HepG2 (cell line): ENCODE results near the gene ZFP36L2. TPM values are rescaled to one million over a fixed set of nuclear protein-coding genes. Genes with fewer than 3 reads are reported as not detected.
A peak's percentile ranks its signal among the peaks of the same experiment; 100 is the strongest.

ENCODE experiments used
- ATF2 ChIP-seq: sonication (generic); formaldehyde crosslinking; IDR thresholded peaks from 2 replicates; pipeline ENCODE4 v1.4.0; 2020; ENCODE audit warnings: missing genetic modification reagents
- CBX5 ChIP-seq: sonication (generic); formaldehyde crosslinking; IDR thresholded peaks from 2 replicates; pipeline ENCODE4 v1.4.0; 2020; ENCODE audit warnings: missing genetic modification reagents, borderline replicate concordance
- EP300 ChIP-seq, 3 experiments: sonication (generic) in 1 of 3; formaldehyde crosslinking in 1 of 3; IDR thresholded peaks; 2 replicates each; pipeline versions ENCODE4 v1.5.1 to v1.6.1; 2011 to 2020; ENCODE audit warnings: low read depth in 2 of 3, low read length in 2 of 3, borderline replicate concordance in 1 of 3, improper control_type of control experiment in 1 of 3, mild to moderate bottlenecking in 1 of 3, missing genetic modification reagents in 1 of 3, moderate library complexity in 1 of 3
- HMGXB3 ChIP-seq: sonication (generic); formaldehyde crosslinking; IDR thresholded peaks from 2 replicates; pipeline ENCODE4 v1.4.0; 2020; ENCODE audit warnings: missing genetic modification reagents, borderline replicate concordance
- HNRNPUL1 ChIP-seq: fragments of 200-400 bp; formaldehyde crosslinking; IDR thresholded peaks from 2 replicates; pipeline ENCODE4 v1.6.1; 2017; ENCODE audit warnings: low read depth, mild to moderate bottlenecking, low read length, moderate library complexity
- MIXL1 ChIP-seq: IDR thresholded peaks from 2 replicates; pipeline ENCODE4 v1.6.1; 2016
- PAXIP1 ChIP-seq: sonication (generic); formaldehyde crosslinking; conservative IDR thresholded peaks from 2 replicates; pipeline ENCODE4 v1.4.0; 2020; ENCODE audit warnings: mild to moderate bottlenecking, missing genetic modification reagents, moderate library complexity
- SKI ChIP-seq: fragments of 450-650 bp; IDR thresholded peaks from one replicate; pipeline ENCODE4 v1.6.1; 2018; ENCODE audit warnings: mild to moderate bottlenecking; ENCODE audit not compliant: partially characterized antibody
- SP4 ChIP-seq: sonication (generic); formaldehyde crosslinking; IDR thresholded peaks from 2 replicates; pipeline ENCODE4 v1.8.1; 2023; ENCODE audit warnings: mild to moderate bottlenecking, missing genetic modification reagents
- STAG1 ChIP-seq: sonication (generic); formaldehyde crosslinking; IDR thresholded peaks from 2 replicates; pipeline ENCODE4 v1.4.0; 2020; ENCODE audit warnings: missing genetic modification reagents
- YY1 ChIP-seq: IDR thresholded peaks from 2 replicates; pipeline ENCODE4 v1.6.1; 2011; ENCODE audit warnings: low read length, low read depth, moderate library complexity, mild to moderate bottlenecking; ENCODE audit not compliant: insufficient read depth, insufficient replicate concordance
- ZBTB7B ChIP-seq: sonication (generic); formaldehyde crosslinking; IDR thresholded peaks from 2 replicates; pipeline ENCODE4 v1.4.0; 2020; ENCODE audit warnings: missing genetic modification reagents
- ZMYM4 ChIP-seq: sonication (generic); formaldehyde crosslinking; IDR thresholded peaks from 2 replicates; pipeline ENCODE4 v1.8.1; 2023; ENCODE audit warnings: mild to moderate bottlenecking, missing genetic modification reagents
- ZNF143 ChIP-seq: sonication (generic); formaldehyde crosslinking; IDR thresholded peaks from 2 replicates; pipeline ENCODE4 v1.4.0; 2020; ENCODE audit warnings: missing genetic modification reagents
- ZNF468 ChIP-seq: sonication (generic); formaldehyde crosslinking; IDR thresholded peaks from 2 replicates; pipeline ENCODE4 v1.8.0; 2022; ENCODE audit warnings: mild to moderate bottlenecking, moderate library complexity, missing genetic modification reagents
- ZNF552 ChIP-seq: sonication (generic); formaldehyde crosslinking; IDR thresholded peaks from 2 replicates; pipeline ENCODE4 v1.9.0; 2022; ENCODE audit warnings: missing genetic modification reagents, mild to moderate bottlenecking, borderline replicate concordance
- ZNF678 ChIP-seq: sonication (generic); formaldehyde crosslinking; IDR thresholded peaks from 2 replicates; pipeline ENCODE4 v1.4.0; 2020; ENCODE audit warnings: mild to moderate bottlenecking, missing genetic modification reagents
- ZNF720 ChIP-seq: sonication (generic); formaldehyde crosslinking; IDR thresholded peaks from 2 replicates; pipeline ENCODE4 v1.4.0; 2020; ENCODE audit warnings: missing genetic modification reagents
- ZSCAN25 ChIP-seq: sonication (generic); formaldehyde crosslinking; IDR thresholded peaks from 2 replicates; pipeline ENCODE4 v1.8.0; 2022; ENCODE audit warnings: mild to moderate bottlenecking, missing genetic modification reagents
- polyA plus RNA-seq, 8 experiments: library from polyadenylated mRNA; depleted of rRNA in 3 of 8; stranded (reverse) in 7 of 8; unstranded in 1 of 8; fragments of >200 nt; fragmentation: Illumina TruSeq in 4 of 8; extraction: Trizol in 4 of 8; gene quantifications; 2 replicates each; pipeline versions ENCODE4 v1.2.1 to v1.2.3, GENCODE V29; 2011 to 2016; ENCODE audit warnings: low read depth in 4 of 8, missing spikeins in 1 of 8, mixed read lengths in 1 of 8; ENCODE audit not compliant: insufficient read depth in 1 of 8
- total RNA-seq, 5 experiments: library from RNA; depleted of rRNA; stranded (reverse); fragments of >200 nt; fragmentation: Illumina TruSeq; extraction: Trizol; gene quantifications; 2 replicates each; pipeline ENCODE4 v1.2.3, GENCODE V29; 2016; ENCODE audit warnings: low read depth in 1 of 5
- TF ChIP-seq, protein P1 (sequence below): sonication (generic); formaldehyde crosslinking; conservative IDR thresholded peaks from 2 replicates; pipeline ENCODE4 v1.8.0; 2022; ENCODE audit warnings: missing genetic modification reagents

ZFP36L2 gene
- total and polyA plus RNA-seq, 2 of the 13 experiments (the other 11 are each of a cell fraction or from before 2014, with no cell fraction given), result 11.2 to 21.8 TPM

- TF ChIP-seq CBX5 (CRISPR knock-in tag) (peak; percentile 72; the same call in 1 of the 2 replicates), ZSCAN25 (CRISPR knock-in tag) (peak; percentile 88), SP4 (CRISPR knock-in tag) (peak; percentile 41; the same call in 1 of the 2 replicates), ATF2 (CRISPR knock-in tag) (no peak), ZNF720 (CRISPR knock-in tag) (no peak), ZNF678 (CRISPR knock-in tag) (no peak), ZBTB7B (peak; percentile 78), PAXIP1 (CRISPR knock-in tag) (no peak), ZMYM4 (0 out of 2 replicates have a peak, but pooled peaks have one; percentile 45), ZNF468 (CRISPR knock-in tag) (no peak), ZNF143 (CRISPR knock-in tag) (no peak), SKI (peak; percentile 8), EP300 (IDR thresholded peaks at IDR 0.05; ENCODE audit: low read depth in 2 of 2, low read length in 2 of 2) (no peak), EP300 (CRISPR knock-in tag; IDR thresholded peaks at IDR 0.05; ENCODE audit: borderline replicate concordance) (no peak), STAG1 (CRISPR knock-in tag) (peak; percentile 80), HNRNPUL1 (no peak), YY1 (peak; percentile 71), MIXL1 (CRISPR knock-in tag) (no peak), ZNF552 (no peak), HMGXB3 (CRISPR knock-in tag) (no peak)
- TF ChIP-seq, protein P1, sequence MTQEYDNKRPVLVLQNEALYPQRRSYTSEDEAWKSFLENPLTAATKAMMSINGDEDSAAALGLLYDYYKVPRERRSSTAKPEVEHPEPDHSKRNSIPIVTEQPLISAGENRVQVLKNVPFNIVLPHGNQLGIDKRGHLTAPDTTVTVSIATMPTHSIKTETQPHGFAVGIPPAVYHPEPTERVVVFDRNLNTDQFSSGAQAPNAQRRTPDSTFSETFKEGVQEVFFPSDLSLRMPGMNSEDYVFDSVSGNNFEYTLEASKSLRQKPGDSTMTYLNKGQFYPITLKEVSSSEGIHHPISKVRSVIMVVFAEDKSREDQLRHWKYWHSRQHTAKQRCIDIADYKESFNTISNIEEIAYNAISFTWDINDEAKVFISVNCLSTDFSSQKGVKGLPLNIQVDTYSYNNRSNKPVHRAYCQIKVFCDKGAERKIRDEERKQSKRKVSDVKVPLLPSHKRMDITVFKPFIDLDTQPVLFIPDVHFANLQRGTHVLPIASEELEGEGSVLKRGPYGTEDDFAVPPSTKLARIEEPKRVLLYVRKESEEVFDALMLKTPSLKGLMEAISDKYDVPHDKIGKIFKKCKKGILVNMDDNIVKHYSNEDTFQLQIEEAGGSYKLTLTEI, result no peak
These were observed 2.3 kb downstream of the ZFP36L2 start (continued) for GRCh38 chr2:43224131-43224570.
